KG1 (cell line): Measurements from ENCODE around the gene RTP5.

Source experiments
- DNase-seq: peaks from one replicate; lab custom pipeline; 2025; lab: John Stamatoyannopoulos, UW

RTP5 gene

GRCh38 chr2:241857572-241858121 is 11.9 kb upstream of the RTP5 start:
- DNase-seq, result no peak

GRCh38 chr2:241858206-241859016 is 11.1 kb upstream of the RTP5 start, which contains the start of gene PDCD1:
Gene PDCD1, minus strand, starts transcription at chr2:241858894. Its CDS starts 56 bp downstream, at chr2:241858838.
- no peak for DNase-seq

- DNase-seq, result no peak
Measured at GRCh38 chr2:241859017-241859435, 10.5 kb upstream of the RTP5 start.

- no peak for DNase-seq
Measured at GRCh38 chr2:241859436-241860183, 9.9 kb upstream of the RTP5 start.

GRCh38 chr2:241860184-241861078 is 9.1 kb upstream of the RTP5 start:
- DNase-seq, result no peak

- no peak for DNase-seq
Measured at GRCh38 chr2:241861264-241861663, 8.3 kb upstream of the RTP5 start.

GRCh38 chr2:241862093-241862492 is 7.4 kb upstream of the RTP5 start:
- no peak for DNase-seq

- DNase-seq, result no peak
Measured at GRCh38 chr2:241862775-241863535, 6.6 kb upstream of the RTP5 start.

GRCh38 chr2:241863536-241863954 is 6.0 kb upstream of the RTP5 start:
- DNase-seq, result no peak

- DNase-seq, result no peak
Measured at GRCh38 chr2:241864168-241864849, 5.2 kb upstream of the RTP5 start.

GRCh38 chr2:241864850-241865213 is 4.7 kb upstream of the RTP5 start:
- no peak for DNase-seq

- DNase-seq, result no peak
Measured at GRCh38 chr2:241865416-241865956, 4.0 kb upstream of the RTP5 start.

- DNase-seq, result no peak
Measured at GRCh38 chr2:241865957-241866789, 3.4 kb upstream of the RTP5 start.

GRCh38 chr2:241866790-241867645 is 2.5 kb upstream of the RTP5 start:
- DNase-seq, result no peak

- DNase-seq, result no peak
Measured at GRCh38 chr2:241867776-241868420, 1.6 kb upstream of the RTP5 start.

GRCh38 chr2:241868661-241869081 is 858 bp upstream of the RTP5 start:
- no peak for DNase-seq

GRCh38 chr2:241870081-241870541 is 582 bp downstream of the RTP5 start:
- no peak for DNase-seq
